Keratinocyte (primary cell): ENCODE measurements around the gene SREBF2.

Source experiments
- CTCF ChIP-seq, 3 experiments: IDR thresholded peaks in 1 of 3; conservative IDR thresholded peaks in 1 of 3; optimal IDR thresholded peaks in 1 of 3; 2 replicates in 2 of 3; 3 replicates in 1 of 3; pipeline versions ENCODE3 to v1.5.1; 2011; ENCODE audit warnings: low read length in 3 of 3, mild to moderate bottlenecking in 3 of 3, moderate library complexity in 2 of 3, control low read depth in 1 of 3, inconsistent platforms in 1 of 3; ENCODE audit not compliant: insufficient read depth in 2 of 3; ENCODE audit errors: extremely low read depth in 1 of 3
- EZH2 ChIP-seq: IDR thresholded peaks from one replicate; pipeline ENCODE4 v1.6.1; 2012; ENCODE audit warnings: inconsistent platforms, mild to moderate bottlenecking, low read length, moderate library complexity

GRCh38 chr22:41857860-41858199, 24.9 kb downstream of the SREBF2 start:
- no peak for TF ChIP-seq CTCF (optimal IDR thresholded peaks at IDR 0.05 in 1 of 3, IDR thresholded peaks at IDR 0.05 in 1 of 3, conservative IDR thresholded peaks at IDR 0.05 in 1 of 3; ENCODE audit: extremely low read depth in 1 of 3, insufficient read depth in 2 of 3, low read length in 3 of 3)
- no peak for TF ChIP-seq EZH2
